ENCODE data around the gene GADD45B. TPM values are rescaled to one million over a fixed set of nuclear protein-coding genes. Genes with fewer than 3 reads are reported as not detected.
"Not testable (repeated sequence)": the region's sequence is repeated elsewhere in the genome, so short reads cannot be mapped to it uniquely, and the experiment has no call there.

GADD45B gene
- total RNA-seq, 1 donor: 110 TPM

DNA sequence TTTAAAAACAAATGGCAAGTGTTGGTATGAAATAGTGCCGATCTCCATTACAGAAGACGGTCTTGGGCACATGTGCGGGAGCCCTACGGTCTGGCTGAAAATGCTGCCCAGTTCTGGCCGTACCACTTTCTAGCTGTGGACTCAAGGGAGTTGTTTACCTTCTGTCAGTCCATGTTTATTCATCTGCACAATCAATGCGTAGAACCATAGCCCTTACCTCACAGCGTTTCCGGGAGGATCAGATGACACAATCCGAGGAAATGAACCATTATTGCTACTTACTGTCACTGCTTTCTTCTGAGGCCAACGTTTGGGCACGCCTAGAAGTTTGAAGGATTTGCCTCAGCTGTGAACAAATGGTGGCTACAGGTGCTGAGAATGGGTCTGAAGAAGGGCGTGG, 31.2 kb downstream of the GADD45B start:
- DNase-seq (ENCODE audit: low read depth in 2 of 3, low spot score in 2 of 3): no peak

DNA sequence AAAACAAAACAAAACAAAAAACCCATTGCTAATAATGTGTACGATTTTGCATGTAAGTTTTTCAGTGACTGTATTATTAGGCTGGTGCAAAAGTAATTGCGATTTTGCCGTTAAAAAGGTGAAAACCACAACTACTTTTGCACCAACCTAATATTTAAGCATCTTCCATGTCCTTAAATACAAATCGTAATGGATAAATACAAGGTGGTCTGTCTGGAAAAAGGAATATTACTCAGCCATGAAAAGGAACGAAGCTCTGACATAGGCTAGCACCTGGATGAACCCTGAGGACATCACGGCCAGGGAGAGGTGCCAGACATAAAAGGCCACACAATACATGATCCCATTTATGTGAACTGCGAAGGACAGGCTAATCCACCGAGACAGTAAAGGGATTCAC, 33.2 kb downstream of the GADD45B start:
- DNase-seq (ENCODE audit: low read depth in 2 of 3, low spot score in 2 of 3): no peak

DNA sequence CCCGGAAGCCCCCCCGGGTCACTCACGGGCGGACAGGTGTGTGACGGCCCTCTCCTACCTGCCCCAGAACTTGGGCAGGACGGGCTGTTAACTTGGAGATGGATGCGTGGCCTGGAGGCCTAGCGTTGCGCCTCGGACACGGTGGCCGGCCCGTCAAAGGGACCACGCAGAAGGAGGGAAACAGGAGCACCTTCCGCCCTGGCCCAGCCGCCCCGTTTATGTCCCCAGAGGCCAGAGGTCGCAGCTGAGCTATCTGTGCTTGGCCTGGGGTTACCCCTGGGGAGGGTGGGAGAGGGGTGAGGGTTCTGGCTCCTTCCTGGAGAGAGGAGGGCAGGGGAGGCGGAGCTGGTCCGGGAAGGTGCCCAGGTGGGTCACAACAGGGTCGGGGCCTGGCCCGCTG, 35.6 kb downstream of the GADD45B start:
- no peak for DNase-seq (ENCODE audit: low read depth in 2 of 3, low spot score in 2 of 3)

DNA sequence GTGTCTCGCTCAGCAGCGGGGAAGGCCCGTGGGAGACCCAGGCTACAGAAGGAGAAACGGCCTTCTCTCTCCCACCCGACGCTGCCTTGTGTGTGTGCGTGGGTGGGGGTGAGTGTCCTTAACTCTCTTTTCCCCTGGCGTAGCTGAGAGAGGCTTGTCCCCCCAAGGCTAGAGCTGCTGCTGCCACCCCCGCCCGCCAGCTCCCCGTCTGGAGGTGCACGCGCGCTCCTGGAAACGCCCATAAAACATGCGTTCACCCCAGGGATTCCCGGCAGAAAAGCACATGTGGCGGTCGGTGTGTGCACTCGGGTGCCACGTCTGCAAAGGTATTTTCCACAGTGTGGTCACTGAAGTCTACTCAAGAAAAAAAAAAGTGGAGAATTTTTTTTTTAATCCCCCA, 36.1 kb downstream of the GADD45B start:
- no peak for DNase-seq (ENCODE audit: low read depth in 2 of 3, low spot score in 2 of 3)

DNA sequence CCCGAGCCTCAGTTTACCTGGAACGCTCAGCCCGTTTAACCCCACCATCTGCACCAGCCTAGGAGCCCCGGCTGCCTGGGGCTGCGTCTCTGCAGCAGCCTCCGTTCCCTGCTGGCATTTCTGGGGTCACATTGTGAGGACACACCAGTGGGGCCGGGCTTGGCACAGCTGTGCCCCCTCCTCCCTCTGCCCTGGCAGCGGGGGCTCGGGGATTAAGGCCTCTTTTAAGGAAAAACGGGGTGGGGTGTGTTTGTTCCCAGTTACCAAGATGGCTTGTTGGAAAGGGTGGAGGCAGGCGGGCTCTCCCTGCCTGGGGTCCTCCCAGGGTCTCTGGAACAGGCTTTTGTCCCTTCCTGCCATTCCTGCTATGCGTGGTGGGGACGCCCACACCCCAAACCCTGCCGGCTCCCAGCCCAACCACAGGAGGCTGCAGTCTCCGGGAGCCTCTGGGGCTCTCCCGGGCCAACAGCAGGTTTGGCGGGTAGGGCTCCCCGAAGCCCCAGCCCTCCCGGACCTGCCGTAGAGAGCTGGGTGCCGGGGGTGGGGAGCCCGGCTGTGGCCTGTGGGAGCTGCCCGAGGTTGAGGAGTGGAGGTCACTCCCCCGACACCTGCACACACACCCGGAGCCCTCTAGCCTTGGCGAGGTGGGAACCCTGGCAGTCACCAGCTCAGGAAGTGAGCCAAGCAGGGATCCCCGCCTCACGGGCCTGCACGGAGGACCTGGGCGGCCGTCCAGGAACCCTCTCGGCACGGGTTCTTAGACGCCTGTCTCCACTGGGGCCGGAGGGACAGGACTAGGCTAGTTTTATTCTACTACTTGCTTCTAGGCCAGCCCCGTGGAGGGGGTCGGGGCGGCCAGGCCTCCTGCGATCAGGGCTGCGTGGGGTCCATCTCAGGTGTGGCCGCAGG, 36.9 kb downstream of the GADD45B start:
- no peak for DNase-seq (ENCODE audit: low read depth in 2 of 3, low spot score in 2 of 3)

DNA sequence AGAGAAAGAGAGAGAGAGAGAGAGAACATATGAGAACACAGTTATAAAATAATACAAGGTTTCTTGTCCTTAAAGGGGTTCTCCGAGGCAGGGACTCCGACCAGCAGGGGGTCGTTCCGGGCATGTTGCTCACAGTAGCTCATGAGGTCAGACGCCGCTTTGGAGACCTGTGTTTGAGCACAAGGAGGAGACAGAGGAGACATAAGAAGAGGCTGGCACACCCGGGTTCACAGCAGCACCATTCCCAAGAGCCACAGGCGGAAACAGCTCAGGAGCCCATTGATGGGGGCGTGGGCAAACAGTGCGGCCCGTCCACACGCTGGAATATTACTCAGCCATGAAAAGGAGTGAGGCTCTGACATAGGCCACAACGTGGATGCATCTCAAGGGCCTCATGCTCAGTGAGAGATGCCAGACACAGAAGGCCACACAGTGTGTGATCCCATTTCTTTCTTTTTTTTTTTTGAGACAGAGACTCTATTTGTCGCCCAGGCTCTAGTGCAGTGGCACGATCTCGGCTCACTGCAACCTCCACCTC, 39.1 kb downstream of the GADD45B start:
- no peak for DNase-seq (ENCODE audit: low read depth in 2 of 3, low spot score in 2 of 3)

DNA sequence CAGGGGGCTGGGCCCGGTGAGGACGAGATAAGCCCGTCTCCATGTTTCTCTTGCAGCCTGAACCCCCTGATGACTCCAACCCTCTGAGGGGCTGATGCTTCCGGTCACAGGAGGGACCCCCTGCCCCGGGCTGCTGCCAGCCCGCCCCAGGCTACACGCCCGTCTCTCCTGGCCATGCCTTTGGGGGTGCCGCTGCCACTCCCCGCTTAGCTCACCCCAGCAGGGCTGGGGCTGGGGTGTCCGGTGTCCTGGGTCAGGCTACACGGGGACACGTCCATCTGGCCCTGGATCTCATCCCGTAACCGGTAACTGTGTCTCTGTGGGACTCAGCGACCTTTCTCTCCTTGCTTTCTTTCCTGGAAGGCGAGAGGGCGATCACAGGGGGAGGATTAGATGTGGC, 40.8 kb downstream of the GADD45B start:
- no peak for DNase-seq (ENCODE audit: low read depth in 2 of 3, low spot score in 2 of 3)

DNA sequence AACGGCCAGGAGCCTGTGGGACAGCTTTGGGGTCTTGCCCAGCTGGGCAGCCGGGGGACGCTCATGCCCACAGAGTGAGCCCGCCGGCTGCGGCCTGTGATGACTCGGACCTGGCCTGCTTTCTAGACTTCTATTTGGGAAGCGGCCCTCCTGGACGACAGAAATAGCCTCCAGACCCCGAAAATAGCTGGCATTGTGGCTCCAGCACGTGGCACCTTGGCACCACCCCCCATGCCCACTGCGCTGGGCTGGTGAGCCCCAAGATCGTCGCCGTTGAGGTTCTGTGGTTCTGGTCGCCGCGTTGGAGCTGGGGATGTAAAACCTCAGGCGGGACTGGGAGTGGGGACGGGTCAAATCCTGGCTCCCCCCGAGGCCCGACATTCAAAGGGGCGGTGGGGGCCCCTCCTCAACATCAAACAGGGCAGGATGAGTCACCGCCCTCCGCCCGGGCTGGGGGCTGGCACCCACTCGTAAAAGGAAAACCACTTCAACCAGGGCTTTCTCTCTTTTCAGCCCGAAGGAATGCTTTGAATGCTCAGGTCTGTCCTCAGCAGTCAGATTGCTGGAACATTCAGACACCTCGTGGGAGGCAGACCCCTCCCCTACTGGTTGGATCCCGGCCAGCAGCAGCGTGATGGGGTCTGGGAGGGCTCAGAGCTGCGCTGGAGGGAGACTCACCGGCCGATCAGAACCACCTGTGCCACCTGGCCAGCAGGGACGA, 42.1 kb downstream of the GADD45B start:
- no peak for DNase-seq (ENCODE audit: low read depth in 2 of 3, low spot score in 2 of 3)

DNA sequence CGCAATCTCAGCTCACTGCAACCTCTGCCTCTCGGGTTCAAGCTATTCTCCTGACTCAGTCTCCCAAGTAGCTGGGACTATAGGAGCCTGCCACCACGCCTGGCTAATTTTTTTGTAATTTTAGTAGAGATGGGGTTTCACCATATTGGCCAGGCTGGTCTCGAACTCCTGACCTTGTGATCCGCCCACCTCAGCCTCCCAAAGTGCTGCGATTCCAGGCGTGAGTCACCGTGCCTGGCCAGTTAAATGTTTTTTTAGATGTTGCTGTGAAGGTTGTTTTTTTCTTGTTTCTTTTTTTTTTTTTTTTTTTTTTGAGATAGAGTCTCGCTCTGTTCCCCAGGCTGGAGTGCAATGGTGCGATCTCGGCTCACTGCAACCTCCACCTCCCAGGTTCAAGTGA, 42.9 kb downstream of the GADD45B start:
- not testable (repeated sequence) for DNase-seq (ENCODE audit: low read depth in 2 of 3, low spot score in 2 of 3)

DNA sequence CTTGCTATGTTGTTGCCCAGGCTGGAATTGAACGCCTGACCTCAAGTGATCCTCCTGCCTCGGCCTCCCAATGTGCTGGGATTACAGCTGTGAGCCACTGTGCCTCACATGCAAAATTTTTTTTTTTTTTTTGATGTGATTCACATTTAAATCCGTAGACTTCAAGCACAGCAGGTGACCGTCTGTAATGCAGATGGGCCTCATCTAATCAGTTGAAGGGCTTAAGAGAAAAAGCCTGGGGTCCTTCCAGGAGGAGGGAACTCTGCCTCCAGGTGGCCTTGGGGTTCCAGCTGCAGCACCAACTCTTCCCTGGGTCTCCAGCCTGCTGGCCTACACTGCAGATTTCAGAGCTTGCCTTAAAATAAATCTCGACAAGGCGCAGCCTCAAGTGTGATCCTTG, 43.6 kb downstream of the GADD45B start:
- no peak for DNase-seq (ENCODE audit: low read depth in 2 of 3, low spot score in 2 of 3)

DNA sequence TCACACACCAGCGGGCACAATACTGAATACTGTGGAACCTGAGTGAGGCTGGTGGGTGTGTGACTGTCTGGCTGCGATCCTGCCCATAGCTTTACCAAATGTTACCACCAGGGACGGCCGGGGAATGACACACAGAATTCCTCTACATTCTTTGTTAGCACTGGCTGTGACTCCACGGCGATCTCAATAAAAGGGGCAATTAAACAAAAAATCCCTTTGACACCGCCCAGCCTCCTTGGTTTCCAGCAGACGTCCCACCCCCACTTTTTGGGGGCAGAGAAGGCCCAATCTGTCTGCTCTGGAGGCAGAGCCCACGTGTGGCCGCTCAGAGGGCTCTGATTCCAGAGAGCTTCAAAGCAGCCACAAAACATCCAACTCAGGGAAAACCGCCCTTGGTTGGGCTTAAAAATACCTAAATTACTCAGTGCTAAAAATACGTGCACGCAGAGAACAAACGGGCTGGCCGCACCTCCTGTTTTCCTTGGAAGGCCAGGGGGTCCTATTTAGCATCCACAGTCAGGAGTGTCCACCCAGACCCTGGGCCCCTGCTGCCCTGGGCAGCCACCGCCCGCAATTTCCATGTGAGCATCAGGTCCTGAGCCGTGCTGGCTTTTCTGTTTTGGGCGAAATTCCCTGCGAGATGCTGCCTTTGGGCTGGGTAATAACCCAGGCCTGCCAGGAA, 47.8 kb downstream of the GADD45B start:
- no peak for DNase-seq (ENCODE audit: low read depth in 2 of 3, low spot score in 2 of 3)

DNA sequence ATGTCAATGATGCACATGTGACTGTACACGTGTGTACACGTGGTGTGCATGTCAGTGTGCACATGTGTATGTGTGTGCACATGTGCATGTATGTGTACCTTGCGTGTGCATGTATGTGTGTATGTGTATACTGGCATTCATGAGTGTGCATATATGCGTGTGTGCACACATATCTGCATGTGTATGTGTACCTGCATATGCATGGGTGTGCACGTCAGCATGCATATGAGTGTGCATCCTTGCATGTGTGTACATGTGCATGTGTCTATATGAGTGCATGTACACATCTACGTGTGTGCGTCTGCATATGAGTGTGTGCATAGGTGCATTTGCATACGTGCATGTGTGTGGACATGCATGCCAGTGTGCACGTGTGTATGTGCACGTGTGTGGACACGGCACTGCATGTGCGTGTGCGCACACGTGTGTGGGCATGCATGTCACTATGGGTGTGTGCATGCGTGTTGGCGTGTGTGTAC, 48.5 kb downstream of the GADD45B start:
- DNase-seq (ENCODE audit: low read depth in 2 of 3, low spot score in 2 of 3): no peak

DNA sequence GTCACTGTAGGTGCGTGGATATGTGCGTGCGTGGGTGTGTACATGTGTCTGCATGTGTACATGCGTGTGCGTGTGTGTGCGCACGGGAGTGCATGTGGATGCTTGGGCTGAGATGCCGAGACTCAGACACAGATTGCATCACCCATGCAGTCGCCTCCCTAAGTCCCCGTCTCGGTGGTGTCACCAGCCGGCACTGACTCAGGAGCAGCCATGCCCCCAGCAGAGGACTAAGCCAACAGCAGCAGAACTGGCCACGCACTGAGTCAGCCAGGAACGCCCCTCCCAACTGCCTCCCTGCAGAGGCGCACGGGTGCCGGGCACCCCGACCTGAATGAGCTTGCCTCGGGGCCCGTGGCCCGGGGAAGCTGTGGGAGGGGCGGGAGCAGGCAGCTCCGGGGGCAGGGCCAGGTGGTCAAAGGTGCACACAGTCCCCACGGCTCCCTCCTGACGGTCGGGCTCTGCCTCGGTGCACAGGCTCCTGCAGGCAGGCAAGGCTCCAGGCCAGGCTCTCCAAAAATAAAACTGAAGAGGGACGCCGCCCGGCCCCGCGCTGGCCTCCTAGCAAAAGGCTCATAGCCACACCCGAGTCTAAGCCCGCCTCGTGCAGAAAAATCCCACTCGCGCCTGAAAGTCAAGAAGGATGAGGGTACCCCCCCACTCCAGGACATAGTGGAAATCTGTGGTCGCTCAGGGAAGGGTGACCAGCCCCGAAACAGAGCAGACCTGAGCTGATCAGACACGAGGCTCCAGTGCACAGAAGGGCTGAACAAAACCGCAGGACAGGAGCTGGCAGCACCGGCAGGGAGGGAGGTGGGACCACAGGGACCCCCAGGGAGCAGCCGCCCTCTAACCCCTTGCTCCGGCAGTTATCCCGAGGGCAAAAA, 49.2 kb downstream of the GADD45B start:
- no peak for DNase-seq (ENCODE audit: low read depth in 2 of 3, low spot score in 2 of 3)

DNA sequence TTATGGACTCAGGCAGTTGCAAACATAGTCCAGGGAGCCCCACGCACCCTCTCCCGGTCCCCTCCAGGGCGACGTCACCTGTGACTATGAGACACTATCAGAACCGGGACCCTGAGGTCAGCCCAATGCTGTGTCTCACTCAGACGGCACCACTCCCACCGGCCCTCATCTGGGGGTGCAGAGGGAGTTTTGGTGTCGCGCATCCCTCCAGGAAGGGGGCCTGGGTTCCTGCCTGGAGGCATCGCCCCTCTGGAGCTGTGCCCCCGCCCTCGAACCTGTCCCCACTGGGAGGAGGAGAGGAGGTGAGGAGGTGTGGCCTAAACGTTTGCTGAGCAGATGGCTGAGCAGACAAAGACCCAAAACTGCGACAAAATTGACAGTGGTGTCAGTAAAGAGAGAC, 51.2 kb downstream of the GADD45B start:
- no peak for DNase-seq (ENCODE audit: low read depth in 2 of 3, low spot score in 2 of 3)

DNA sequence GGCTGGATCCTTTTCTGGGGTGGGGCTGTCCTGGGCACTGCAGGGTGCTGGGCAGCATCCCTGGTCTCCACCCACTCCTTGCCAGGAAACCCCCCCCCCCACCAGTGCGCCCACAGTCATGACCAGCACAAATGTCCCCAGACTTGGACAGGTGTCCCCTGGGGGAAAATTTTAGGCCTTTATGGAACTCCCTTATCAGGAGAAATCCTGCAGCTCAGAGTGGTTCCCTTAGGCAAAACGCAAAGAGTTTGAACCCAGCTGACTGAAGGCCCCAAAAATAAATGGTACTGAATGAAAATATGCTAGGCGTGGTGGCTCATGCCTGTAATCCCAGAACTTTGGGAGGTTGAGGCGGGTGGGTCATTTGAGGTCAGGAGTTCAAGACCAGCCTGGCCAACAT, 51.8 kb downstream of the GADD45B start:
- DNase-seq (ENCODE audit: low read depth in 2 of 3, low spot score in 2 of 3): no peak

Small RNA genes within 50 kb of the gene (small RNA-seq; reads per million reads assigned to genes)
- not detected for gene RNU6-993P

Other genes with a start within 250 kb of the GADD45B start
- 59.0 TPM for gene PLEKHJ1, start 239.8 kb upstream of the GADD45B start, total RNA-seq
- 101 TPM for gene SF3A2, start 239.3 kb upstream of the GADD45B start, total RNA-seq
- 2.2 TPM for gene AMH, start 226.8 kb upstream of the GADD45B start, total RNA-seq
- 0.54 TPM for gene JSRP1, start 219.7 kb upstream of the GADD45B start, total RNA-seq
- under 0.01 TPM for gene PEAK3, start 194.0 kb upstream of the GADD45B start, total RNA-seq
- 2.7 TPM for gene LINGO3, start 168.0 kb upstream of the GADD45B start, total RNA-seq
- gene LSM7, start 147.5 kb upstream of the GADD45B start, total RNA-seq: 586 TPM
- gene SPPL2B, start 147.4 kb upstream of the GADD45B start, total RNA-seq: 267 TPM
- 8.3 TPM for gene TMPRSS9, start 115.9 kb upstream of the GADD45B start, total RNA-seq
- gene TIMM13, start 48.5 kb upstream of the GADD45B start, total RNA-seq: 76.7 TPM
- 80.0 TPM for gene LMNB2, start 19.2 kb upstream of the GADD45B start, total RNA-seq
- gene GNG7, start 226.6 kb downstream of the GADD45B start, total RNA-seq: 5.1 TPM
- gene DIRAS1, start 245.2 kb downstream of the GADD45B start, total RNA-seq: 7.3 TPM